Left ventricle myocardium inferior (tissue), 1 donor: Measurements from ENCODE around the gene NDUFA5. TPM values are rescaled to one million over a fixed set of nuclear protein-coding genes. Genes with fewer than 3 reads are reported as not detected.
"Not testable (repeated sequence)": the region's sequence is repeated elsewhere in the genome, so short reads cannot be mapped to it uniquely, and the experiment has no call there.

Experiments used
- DNase-seq: peaks from one replicate; pipeline ENCODE4 v3.0.0-alpha.2; 2020
- H3K27ac ChIP-seq: fragments of 200-600 bp; replicated peaks from 2 replicates; pipeline ENCODE4 v1.8.0; 2021
- H3K27me3 ChIP-seq: fragments of 200-600 bp; 2 replicates; pipeline ENCODE4 v1.8.0; 2021; ENCODE audit warnings: low read depth
- H3K36me3 ChIP-seq: fragments of 200-600 bp; 2 replicates; pipeline ENCODE4 v1.8.0; 2021
- H3K4me1 ChIP-seq: fragments of 200-600 bp; 2 replicates; pipeline ENCODE4 v1.8.0; 2021
- H3K4me3 ChIP-seq: fragments of 200-600 bp; 2 replicates; pipeline ENCODE4 v1.8.0; 2021; ENCODE audit warnings: mild to moderate bottlenecking, moderate library complexity
- H3K9me3 ChIP-seq: fragments of 200-600 bp; replicated peaks from 2 replicates; pipeline ENCODE4 v1.8.0; 2021
- intact Hi-C: fragments of 100-400 bp; cut with micrococcal nuclease; formaldehyde crosslinking; loops from one replicate; pipeline ENCODE4 v1.11.0; 2022
- total RNA-seq: library from RNA; stranded (reverse); fragmentation: NEBNext Ultra II Directional; extraction: Animal tissue kit (Norgen Biotek cat#: 25700); gene quantifications from one replicate; pipeline ENCODE4 v1.2.1, GENCODE V29; 2021
- TF ChIP-seq, protein P1 (sequence below): fragments of 200-600 bp; IDR thresholded peaks from 2 replicates; pipeline ENCODE4 v1.8.0; 2021; ENCODE audit warnings: antibody characterized with exemption, mild to moderate bottlenecking, borderline replicate concordance
- donor health status: DM: no; HTN: yes; CAD: no; lungs with severe emphysema.

NDUFA5 gene
- total RNA-seq, 1 donor from 2014 or later: 378 TPM

DNA sequence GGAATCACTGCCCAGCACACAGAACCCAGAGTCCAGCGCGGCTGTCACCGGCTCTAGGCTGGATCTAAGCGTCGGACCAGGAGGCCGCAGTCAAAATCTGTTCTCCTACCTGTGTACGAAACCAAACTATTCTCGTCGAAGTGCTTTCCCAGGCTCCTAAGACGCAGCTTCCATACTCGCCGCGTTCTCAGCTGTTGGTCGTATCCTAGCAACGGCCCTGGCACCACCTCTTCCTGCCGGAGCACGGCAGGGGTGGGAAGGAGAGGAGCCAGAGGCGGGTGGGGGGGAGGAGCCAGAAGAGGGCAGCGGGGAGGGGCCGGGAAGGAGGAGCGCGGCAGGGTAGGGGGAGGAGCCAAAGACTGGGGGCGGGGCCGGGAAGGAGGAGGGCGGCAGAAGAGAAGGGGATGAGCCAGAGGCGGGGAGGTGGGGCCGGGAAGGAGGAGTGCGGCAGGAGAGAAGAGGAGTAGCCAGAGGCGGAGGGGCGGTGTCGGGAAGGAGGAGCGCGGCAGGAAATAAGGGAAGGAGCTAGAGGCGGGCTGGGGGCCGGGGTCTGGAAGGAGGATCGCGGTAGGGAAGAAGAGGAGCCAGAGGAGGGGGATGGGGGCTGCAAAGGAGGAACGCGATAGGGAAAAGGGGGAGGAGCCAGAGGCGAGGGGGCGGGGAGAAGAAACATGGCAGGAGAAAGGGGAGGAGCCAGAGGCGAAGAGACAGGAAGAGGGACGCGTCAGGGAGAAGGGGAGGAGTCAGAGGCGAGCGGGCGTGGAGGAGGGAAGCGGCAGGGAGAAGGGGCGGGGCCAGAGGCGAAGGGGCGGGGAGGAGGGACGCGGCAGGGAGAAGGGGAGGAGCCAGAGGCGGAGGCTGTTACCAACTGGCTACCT is 23.0 kb downstream of the NDUFA5 start, which contains the start of gene IQUB:
IQUB (minus strand) TSS at position 213 of the 878 bp plus-strand sequence. CDS start 22,255 bp downstream, outside the sequence.
- Histone ChIP-seq H3K36me3 (no peaks in the 10 kb centered on the region), H3K27me3 (no peaks in the 10 kb centered on the region), H3K27ac (peak within 1 kb of the TSS; percentile 91), H3K4me1 (peaks cover 30% of the 10 kb centered on the region), H3K4me3 (peak within 1 kb of the TSS; percentile 78), H3K9me3 (no peaks in the 10 kb centered on the region)
- intact Hi-C loops: loop anchor here (5.0 kb wide), 1 partner anchor 42 kb away; no protein-coding TSS in a partner anchor
- DNase-seq: peak; percentile 99
- TF ChIP-seq, protein P1, sequence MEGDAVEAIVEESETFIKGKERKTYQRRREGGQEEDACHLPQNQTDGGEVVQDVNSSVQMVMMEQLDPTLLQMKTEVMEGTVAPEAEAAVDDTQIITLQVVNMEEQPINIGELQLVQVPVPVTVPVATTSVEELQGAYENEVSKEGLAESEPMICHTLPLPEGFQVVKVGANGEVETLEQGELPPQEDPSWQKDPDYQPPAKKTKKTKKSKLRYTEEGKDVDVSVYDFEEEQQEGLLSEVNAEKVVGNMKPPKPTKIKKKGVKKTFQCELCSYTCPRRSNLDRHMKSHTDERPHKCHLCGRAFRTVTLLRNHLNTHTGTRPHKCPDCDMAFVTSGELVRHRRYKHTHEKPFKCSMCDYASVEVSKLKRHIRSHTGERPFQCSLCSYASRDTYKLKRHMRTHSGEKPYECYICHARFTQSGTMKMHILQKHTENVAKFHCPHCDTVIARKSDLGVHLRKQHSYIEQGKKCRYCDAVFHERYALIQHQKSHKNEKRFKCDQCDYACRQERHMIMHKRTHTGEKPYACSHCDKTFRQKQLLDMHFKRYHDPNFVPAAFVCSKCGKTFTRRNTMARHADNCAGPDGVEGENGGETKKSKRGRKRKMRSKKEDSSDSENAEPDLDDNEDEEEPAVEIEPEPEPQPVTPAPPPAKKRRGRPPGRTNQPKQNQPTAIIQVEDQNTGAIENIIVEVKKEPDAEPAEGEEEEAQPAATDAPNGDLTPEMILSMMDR: no peak

DNA sequence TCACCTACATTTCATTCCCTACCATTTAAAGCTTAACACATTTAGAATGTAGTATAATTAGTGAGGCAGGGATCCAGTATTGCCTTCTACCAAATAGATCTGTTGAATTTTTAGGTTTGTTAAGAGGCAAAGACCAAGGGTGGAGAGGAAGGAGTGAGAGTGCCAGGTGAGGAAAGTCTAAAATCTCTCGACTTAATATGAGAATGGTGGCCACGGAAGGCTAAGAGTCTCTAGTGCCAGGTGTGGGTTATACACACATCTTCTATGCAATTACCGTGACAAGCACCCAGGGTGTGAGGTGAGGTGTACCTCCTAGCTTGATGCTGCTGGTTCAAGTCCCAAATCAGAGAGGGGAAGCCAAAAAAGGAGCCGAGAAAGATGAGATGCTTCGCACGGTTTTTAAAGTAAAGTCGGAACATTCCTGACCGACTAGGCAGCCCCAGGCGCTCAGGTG is 23.7 kb downstream of the NDUFA5 start:
- intact Hi-C loops: no loop called here
- no peak for DNase-seq

DNA sequence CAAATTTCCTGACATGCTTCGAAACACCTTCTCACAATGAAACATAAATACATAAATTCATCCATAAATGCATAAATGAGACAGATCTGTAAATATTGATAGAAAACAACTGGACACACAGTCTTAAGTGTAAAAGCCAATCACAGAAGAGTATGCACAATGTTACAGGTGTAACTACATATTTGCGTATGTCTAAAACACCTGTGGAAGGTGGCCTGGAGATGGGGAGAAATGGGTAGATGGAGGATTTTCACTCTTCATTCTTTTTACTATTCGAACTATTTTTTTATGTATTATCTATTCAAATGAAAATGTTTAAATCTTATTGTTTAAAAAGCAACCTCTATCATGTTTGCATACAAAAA is 24.1 kb downstream of the NDUFA5 start:
- H3K4me1 ChIP-seq: peaks cover 27% of the 10 kb centered on the region

More for the DNA sequence above, 23.7 kb downstream of the NDUFA5 start:
- H3K27me3 ChIP-seq: no peaks in the 10 kb centered on the region
- TF ChIP-seq, protein P1: no peak
- peak overlapping the region; percentile 78 for H3K4me3 ChIP-seq
- no peaks in the 10 kb centered on the region for H3K36me3 ChIP-seq
- H3K4me1 ChIP-seq: peaks cover 27% of the 10 kb centered on the region
- peak overlapping the region; percentile 91 for H3K27ac ChIP-seq
- H3K9me3 ChIP-seq: no peaks in the 10 kb centered on the region

DNA sequence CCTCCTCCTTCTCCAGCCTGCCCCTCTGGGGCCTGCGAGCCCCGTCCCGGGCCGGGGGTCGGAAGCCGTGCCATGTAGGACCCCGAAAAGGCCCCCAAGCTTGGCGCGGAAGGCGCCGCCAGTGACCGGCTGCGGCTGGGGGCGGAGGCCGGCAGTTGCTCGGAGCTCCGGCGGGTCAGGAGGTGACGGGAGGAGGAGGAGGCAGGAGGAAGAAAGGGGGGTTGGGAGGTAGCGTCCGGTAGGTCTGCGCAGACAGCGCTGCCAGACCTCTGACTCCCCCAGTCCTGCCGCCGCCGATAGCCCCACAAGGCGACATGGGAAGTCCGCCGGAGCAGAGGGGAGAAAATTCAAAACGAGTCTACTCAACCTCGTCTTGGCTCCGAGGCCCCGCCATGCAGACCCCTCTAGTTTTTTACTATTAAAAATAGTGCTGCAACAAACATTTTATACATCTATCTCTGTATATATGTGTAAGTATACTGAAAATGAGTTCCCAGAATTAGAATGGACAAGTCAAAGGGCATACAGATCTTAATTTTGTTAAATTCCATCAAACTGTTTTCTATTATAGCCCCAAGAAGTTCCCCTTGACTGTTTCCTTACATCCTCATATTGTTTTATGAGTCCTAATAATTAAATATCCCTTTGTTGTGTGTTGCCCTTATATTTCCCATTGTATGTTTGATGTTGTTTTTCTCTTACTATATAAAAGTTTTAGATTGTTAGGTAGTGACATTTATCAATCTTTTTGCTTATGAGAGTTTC is 24.6 kb downstream of the NDUFA5 start:
- H3K9me3 ChIP-seq, H3K27me3 ChIP-seq, H3K36me3 ChIP-seq, intact Hi-C loops: not testable (repeated sequence)
- Histone ChIP-seq H3K4me1 (peaks cover 27% of the 10 kb centered on the region), H3K4me3 (peak overlapping the region; percentile 65), H3K27ac (peak overlapping the region; percentile 43)
- peak; percentile 25 for DNase-seq

More for the DNA sequence above, 24.1 kb downstream of the NDUFA5 start:
- peak overlapping the region; percentile 78 for H3K4me3 ChIP-seq
- peak overlapping the region; percentile 91 for H3K27ac ChIP-seq
- TF ChIP-seq, protein P1: no peak
- H3K9me3 ChIP-seq: no peaks in the 10 kb centered on the region
- H3K27me3 ChIP-seq: no peaks in the 10 kb centered on the region
- H3K36me3 ChIP-seq: no peaks in the 10 kb centered on the region
- DNase-seq: no peak
- intact Hi-C loops: no loop called here

DNA sequence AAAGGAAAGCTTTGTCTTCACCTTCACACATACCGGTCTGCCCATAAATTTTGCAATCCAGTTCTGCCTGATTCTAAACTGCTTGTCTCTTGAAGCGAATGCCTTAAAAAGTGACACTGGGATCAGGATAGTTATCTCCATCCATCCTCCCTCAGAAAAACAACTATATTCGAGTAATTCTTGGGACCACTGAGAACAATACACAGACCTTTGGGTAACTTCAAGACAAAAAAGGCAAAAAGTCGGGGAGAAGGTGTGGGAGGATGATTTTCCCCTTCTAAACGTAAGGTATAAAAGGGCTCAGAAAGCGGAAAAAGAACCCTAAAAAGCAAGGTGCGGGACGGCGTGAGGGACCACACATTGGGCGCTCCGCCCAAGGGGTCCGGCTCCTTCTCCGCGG is 25.3 kb downstream of the NDUFA5 start:
- Histone ChIP-seq H3K4me1 (peaks cover 27% of the 10 kb centered on the region), H3K27ac (peak overlapping the region; percentile 43), H3K4me3 (peak overlapping the region; percentile 65)
- H3K27me3 ChIP-seq, H3K36me3 ChIP-seq, H3K9me3 ChIP-seq, intact Hi-C loops, DNase-seq: not testable (repeated sequence)

DNA sequence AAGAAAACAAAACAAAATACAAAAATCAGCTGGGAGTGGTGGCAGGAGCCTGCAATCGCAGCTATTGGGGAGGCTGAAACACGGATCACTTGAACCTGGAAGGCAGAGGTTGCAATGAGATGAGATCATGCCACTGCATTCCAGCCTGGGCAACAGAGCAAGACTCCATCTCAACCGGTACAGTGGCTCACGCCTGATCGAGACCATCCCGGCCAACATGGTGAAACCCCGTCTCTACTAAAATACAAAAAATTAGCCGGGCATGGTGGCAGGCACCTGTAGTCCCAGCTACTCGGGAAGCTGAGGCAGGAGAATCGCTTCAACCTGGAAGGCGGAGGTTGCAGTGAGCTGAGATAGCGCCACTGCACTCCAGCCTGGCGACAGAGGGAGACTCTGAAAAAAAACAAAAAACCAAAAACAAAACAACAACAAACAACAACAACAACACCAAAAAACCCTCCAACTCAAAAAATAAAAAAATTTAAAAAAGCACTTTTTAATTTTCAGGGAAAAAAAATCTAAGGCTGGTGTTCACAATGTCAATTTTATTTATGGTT is 27.5 kb downstream of the NDUFA5 start:
- H3K9me3 ChIP-seq, DNase-seq, H3K27me3 ChIP-seq, H3K4me3 ChIP-seq, intact Hi-C loops, H3K27ac ChIP-seq, H3K36me3 ChIP-seq: not testable (repeated sequence)
- H3K4me1 ChIP-seq: peaks cover 22% of the 10 kb centered on the region
